HG03066 (cell line): ENCODE results near the gene RNF167.
A peak's percentile ranks its signal among the peaks of the same experiment; 100 is the strongest.
"Not testable (repeated sequence)": the region's sequence is repeated elsewhere in the genome, so short reads cannot be mapped to it uniquely, and the experiment has no call there.

Source experiments
- ATAC-seq: cut with Tn5 transposase; IDR thresholded peaks from one replicate; pipeline ENCODE4 v1.9.1; 2021; ENCODE audit warnings: low read depth; ENCODE audit not compliant: unreplicated experiment

The RNF167 gene

DNA sequence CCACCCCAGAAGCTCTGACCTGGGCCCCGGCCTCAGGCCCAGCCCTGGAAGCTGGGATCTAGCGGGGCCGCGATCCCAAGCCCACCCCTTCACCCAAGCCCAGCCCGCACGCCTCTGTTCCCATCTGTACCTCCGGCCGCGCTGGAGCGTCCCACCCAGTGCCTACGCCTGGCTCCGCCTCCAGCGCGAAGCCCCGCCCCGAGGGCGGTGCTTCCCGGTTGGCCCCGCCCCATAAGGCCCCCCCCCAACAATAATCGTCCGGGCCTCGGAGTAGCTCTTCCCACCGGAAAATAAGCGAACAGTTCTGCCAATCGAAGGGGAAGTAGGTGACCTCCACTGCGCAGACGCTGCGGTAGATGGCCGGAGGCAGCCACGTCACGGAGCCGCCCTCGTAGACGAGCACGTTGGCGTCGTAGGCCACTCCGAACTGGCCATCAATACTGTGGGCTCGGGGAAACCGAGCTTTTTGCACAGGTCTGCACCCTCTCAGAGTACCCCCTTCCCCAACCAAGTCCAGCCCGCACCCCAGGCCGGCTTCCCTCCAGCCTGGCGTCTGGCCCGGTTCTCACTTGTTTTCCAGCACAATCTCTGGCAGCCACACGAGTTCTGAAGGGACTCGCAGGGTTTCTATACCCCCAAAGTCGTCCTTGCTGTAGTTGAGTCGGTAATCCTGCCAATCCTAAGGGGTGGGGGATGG is 38.3 kb upstream of the RNF167 start:
- ATAC-seq, result no peak

DNA sequence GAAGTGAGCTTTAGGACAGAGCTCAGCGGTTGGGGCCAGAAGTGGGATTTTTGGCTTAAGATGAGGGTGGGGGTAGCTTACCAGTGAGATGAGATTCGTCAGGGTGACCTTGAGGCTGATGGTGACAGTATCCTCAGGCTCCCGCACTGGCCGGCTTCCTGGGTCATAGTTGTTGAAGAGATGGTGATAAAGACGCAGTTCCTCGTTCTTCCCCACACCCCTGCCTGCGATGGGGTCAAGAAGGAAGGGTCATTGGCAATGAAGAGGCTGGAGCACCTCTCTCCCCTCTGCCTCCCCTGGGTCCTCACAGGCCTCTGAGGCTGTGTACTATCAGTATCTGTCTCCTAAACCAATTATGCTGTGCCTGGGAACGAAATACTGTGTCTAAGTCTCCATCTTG is 37.5 kb upstream of the RNF167 start:
- no peak for ATAC-seq

DNA sequence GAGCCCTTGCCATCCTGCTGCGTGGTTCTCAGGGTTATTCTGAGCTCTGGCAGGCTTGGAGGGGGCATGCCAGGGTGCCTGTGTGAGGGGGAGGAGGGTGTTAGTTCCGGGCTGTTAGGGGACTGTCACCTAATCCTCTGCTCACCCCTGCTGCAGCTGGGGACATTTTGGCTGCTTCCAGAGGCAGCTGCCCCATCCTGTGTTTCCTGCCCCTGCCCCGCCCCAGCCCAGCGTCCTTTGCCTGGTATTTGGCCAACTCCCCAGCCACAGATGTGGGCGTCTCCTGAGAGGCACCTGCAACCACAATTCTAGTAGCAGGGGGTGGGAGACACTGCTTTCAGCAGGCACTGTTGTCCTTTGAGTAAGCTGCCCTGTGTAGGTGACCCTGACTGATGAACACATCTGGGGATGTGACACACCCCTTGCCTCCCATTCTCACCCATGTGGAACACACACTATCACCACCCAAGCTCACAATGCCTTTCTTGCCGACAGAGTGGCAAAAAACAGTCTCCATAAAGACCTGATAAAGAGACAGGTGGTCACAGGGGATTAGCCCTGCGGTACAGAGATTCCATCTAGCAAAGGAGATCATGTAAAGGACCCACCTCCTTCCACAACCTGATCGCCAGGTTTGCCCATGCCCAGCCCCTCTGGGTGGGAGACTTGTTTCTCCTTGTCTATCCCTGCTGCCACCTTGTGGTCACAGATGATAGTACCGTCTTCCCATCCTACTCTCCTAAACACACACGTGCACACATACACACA is 36.8 kb upstream of the RNF167 start, which contains the start of gene CHRNE:
Gene CHRNE, minus strand, starts transcription at position 48 of the 768 bp plus-strand sequence. Its CDS starts 35 bp downstream, at position 13.
- ATAC-seq, result no peak

DNA sequence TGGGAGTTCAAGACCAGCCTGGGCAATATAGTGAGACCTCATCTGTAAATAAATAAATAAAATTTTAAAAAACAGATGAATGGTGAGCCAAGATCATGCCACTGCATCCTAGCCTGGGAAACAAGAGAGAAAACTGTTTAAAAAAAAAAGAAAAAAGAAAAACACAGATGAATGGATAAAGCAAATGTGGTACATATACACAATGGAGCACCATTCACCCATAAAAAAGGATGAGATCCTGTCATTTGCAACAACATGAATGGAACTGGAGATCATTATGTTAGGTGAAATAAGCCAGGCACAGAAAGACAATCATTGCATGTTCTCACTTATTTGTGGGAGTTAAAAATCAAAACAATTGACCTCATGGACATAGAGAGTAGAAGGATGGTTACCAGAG is 33.4 kb upstream of the RNF167 start:
- not testable (repeated sequence) for ATAC-seq

DNA sequence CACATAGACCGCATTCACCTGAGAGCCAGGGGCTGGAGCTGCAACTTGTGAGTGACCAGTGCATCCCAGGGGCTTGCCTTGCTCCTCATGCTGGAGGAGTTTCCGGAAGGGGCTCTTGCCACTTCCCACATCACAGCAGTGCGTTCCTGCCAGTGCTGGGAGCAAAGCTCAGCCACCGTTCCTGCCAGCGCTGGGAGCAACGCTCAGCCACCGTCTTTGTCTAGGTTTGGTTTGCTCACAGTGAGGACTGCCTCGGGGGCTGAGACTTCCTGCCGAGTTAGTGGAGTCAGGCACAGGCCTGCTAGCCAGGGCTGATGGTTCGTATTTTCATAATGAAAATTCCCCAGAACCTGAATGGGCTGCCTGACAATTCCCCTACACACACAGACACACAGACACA is 31.8 kb upstream of the RNF167 start:
- no peak for ATAC-seq

DNA sequence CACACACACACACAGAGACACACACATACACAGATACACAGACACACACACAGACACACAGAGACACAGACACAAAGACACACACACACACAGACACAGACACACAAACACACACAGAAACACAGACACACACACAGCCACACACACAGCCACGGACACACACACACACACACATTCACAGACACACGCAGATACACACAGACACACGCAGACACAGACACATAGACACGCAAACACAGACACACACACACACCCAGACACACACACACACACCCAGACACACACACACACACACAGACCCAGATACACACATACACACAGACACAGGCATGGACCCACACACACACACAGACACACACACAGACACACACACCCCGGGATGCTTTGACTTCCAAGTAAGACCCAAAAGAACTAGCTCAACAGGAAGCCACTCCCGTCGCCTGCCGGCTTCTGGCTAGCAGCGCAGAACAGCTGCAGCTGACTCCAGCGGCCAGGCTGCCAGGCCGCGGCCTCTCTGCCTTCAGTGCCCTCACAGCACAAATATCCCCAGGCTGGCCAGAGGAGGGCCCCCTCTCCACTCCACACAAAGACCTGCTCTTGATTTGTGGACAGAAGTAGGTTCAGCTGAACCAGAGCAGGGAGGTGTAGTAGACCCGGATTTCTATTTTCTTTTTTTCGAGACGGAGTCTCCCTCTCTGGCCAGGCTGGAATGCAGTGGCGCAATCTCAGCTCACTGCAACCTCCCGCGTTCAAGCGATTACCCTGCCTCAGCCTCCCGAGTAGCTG is 31.2 kb upstream of the RNF167 start:
- ATAC-seq, result no peak

DNA sequence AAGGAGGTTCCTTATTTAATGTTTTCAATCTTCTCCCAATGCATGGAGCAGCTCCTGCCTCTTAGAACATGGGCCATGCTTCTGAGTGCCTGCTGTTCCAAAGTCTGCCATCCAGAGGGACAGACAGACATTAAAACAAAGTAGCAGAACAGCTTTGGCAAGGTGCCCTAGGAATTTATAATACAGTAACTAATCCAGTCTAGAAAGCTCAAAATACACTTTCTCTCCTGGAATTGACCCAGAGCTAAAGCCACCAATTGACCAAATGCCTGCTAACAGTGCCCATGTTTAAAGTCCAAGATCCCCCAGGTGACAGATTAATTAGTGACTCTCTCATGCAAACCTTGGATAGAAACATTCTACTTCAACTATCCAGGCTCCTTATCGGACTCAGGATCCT is 26.1 kb upstream of the RNF167 start:
- no peak for ATAC-seq

DNA sequence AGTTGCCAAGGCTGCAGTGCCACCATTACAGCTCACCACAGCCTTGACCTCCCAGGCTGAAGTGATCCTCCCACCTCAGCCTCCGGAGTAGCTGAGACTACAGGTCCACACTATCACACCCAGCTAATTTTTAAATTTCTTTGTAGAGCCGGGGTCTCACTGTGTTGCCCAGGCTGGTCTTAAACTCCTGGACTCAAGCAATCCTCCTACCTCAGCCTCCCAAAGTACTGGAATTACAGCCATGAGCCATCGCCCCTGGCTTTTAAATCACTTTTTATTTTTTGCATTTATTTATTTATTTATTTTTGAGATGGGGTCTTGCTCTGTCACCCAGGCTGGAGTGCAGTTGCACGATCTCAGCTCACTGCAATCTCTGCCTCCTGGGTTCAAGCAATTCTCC is 25.5 kb upstream of the RNF167 start:
- ATAC-seq, result not testable (repeated sequence)

DNA sequence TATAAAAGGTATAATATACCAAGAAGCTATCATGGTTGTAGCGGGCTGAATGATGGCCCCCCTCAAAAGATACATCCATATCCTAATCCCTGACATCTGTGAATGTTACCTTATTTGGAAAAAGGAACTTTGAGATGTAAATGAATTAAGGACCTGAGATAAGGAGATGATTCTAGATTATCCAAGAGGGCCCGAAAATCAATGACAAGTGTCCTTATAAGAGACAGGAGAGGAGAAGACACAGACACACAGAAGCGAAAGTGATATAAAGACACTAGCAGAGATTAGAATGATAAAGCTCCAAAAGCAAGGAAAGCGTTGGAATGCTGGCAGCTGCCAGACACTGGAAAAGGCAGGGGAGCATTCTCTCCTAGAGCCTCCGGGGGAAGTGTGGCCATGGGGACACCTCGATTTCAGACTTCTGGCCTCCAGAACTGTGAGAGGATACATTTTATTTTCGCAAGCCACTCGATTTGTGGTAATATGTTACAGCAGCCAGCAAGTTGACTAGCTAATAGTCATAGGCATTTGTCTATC is 20.5 kb upstream of the RNF167 start:
- no peak for ATAC-seq

DNA sequence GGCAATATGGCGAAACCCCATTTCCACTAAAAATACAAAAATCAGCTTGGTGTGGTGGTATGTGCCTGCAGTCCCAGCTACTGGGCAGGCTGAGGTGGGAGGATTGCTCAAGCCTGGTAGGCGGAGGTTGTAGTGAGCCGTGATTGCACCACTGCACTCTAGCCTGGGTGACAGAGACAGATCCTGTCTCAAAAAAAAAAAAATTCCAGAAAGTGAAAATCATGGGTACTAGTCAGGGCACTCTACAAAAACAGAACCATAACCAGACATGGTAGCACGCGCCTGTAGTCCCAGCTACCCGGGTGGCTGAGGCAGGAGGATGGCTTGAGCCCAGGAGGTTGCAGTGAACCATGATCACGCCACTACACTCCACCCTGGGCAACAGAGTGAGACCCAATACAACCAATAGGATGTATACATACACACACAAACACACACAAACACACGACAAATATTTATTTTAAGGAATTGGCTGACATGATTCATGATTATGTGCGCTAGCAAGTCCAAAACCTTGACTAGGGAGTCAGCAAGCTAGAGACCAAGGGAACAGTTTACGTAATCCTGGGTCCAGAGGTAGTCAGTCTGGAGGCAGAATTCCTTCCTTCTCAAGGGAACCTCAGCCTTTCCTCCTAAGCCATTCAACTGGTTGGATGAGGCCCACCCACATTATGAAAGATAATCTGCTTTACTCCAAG is 19.6 kb upstream of the RNF167 start:
- no peak for ATAC-seq

DNA sequence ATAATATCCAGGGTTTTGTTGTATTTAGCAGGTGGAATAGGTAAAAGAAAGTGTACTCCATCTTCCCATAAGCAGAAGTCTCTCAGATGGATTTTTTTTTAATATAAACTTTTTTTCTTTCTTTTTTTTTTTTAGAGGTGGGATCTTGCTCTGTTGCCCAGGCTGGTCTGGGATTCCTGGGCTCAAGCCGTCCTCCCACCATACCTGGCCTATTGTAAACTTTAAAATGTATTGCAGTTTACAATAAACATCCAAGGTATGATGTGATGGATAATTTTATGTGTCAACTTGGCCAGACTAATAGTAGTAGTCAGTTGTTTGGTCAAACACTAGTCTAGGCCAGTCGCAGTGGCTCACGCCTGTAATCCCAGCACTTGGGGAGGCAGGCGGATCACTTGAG is 18.7 kb upstream of the RNF167 start:
- ATAC-seq, result no peak

DNA sequence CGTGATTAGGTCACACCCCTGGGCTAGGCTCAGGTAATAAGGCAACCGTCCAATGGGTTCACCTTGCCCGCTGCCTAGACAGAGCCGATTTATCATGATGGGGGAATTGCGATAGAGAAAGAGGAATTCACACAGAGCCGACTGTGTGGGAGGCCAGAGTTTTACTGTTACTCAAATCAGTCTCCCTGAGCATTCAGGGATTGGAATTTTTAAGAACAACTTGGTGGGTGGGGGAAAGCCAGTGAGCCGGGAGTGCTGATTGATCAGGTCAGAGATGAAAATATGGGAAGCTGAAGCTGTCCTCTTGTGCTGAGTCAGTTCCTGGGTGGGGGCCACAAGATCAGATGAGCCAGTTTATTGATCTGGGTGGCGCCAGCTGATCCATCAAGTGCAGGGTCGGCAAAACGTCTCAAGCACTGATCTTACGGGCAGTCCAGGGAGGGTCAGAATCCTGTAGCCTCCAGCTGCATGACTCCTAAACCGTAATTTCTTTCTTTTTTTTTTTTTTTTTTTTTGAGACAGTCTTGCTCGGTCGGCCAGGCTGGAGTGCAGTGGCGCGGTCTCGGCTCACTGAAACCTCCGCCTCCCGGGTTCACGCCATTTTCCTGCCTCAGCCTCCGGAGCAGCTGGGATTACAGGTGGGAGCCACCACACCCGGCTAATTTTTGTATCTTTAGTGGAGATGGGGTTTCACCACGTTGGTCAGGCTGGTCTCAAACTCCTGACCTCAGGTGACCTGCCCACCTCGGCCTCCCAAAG is 13.3 kb upstream of the RNF167 start:
- not testable (repeated sequence) for ATAC-seq

DNA sequence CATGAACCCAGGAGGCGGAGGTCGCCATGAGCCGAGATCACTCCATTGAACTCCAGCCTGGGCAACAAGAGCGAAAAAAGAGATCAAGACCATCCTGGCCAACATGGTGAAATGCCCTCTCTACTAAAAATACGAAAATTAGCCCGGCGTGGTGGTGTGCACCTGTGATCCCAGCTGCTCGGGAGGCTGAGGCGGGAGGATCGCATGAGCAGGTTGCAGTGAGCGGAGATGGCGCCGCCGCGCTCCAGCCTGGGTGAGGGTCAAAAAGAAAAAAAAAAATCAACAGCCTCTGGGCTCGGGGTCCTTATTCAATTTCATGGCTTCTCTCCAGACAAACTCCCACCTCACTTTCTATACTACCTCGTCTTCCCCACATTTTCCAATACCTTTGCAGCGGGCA is 11.2 kb upstream of the RNF167 start:
- no peak for ATAC-seq

DNA sequence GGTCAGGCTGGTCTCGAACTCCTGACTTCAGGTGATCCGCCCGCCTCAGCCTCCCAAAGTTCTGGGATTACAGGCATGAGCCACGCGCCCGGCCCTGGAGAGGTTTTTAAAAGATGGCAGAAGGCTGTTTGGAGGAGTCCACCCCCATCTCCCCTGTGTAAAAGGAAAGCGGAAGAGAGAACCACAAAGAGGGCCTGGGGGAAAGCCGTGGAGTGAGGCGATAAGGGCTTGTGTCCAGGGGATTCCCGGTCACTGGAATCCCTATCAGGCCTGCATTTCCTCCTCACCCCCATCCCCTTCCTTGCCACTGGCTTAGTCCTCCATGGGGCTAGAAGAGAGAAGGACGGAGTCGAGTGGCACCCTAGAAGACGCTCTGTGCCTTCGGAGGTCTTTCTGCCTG is 8.1 kb upstream of the RNF167 start, which contains the start of gene GP1BA:
Gene GP1BA, plus strand, starts transcription at position 315 of the 400 bp plus-strand sequence. CDS start 328 bp downstream, outside the sequence.
- no peak for ATAC-seq

DNA sequence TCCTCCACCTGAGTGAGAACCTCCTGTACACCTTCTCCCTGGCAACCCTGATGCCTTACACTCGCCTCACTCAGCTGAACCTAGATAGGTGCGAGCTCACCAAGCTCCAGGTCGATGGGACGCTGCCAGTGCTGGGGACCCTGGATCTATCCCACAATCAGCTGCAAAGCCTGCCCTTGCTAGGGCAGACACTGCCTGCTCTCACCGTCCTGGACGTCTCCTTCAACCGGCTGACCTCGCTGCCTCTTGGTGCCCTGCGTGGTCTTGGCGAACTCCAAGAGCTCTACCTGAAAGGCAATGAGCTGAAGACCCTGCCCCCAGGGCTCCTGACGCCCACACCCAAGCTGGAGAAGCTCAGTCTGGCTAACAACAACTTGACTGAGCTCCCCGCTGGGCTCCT is 7.3 kb upstream of the RNF167 start:
- ATAC-seq, result no peak

DNA sequence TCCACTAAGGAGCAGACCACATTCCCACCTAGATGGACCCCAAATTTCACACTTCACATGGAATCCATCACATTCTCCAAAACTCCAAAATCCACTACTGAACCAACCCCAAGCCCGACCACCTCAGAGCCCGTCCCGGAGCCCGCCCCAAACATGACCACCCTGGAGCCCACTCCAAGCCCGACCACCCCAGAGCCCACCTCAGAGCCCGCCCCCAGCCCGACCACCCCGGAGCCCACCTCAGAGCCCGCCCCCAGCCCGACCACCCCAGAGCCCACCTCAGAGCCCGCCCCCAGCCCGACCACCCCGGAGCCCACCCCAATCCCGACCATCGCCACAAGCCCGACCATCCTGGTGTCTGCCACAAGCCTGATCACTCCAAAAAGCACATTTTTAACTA is 6.4 kb upstream of the RNF167 start:
- ATAC-seq, result no peak

DNA sequence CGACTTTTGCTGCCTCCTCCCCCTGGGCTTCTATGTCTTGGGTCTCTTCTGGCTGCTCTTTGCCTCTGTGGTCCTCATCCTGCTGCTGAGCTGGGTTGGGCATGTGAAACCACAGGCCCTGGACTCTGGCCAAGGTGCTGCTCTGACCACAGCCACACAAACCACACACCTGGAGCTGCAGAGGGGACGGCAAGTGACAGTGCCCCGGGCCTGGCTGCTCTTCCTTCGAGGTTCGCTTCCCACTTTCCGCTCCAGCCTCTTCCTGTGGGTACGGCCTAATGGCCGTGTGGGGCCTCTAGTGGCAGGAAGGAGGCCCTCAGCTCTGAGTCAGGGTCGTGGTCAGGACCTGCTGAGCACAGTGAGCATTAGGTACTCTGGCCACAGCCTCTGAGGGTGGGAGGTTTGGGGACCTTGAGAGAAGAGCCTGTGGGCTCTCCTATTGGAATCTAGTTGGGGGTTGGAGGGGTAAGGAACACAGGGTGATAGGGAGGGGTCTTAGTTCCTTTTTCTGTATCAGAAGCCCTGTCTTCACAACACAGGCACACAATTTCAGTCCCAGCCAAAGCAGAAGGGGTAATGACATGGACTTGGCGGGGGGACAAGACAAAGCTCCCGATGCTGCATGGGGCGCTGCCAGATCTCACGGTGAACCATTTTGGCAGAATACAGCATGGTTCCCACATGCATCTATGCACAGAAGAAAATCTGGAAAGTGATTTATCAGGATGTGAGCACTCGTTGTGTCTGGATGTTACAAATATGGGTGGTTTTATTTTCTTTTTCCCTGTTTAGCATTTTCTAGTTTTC is 5.7 kb upstream of the RNF167 start:
- ATAC-seq, result peak; percentile 56

DNA sequence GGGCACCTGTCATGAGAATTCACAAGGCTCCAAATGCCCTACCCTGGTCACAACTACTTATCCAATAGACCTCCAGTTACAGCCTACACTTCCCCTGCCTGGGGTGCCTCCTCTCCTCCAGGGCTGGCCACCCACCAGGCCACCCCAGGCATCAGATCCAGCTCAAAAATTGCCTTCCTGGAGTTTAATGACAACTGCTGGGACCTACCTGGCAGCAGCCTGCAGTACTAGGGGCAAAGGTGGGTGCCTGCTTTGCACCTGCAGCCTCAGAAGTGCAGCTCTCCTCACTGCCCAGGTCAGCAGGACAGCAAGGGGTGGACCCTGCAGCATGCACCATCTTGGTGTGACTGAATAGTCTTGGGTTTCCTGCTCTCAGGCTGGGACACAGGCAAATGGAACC is 4.4 kb upstream of the RNF167 start:
- ATAC-seq, result no peak

DNA sequence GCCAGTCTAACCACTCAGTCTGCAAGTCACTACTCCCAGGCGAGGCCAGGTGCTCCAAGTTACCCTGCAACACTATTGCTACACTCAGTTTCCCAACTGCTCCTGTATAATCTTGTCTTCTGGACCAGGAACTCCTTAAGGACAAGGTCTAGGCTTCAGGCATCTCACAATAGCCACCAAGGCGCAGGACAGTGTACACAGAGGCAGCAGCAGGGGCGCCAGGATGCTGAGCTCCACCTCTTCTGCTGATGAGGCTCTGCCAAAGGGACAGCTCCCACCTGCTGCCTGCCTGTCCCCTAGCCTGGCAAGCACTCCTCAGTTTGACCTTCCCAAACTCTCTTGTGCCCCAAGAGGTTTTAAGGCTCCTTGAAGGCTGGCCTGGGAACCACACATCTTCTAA is 3.6 kb upstream of the RNF167 start:
- ATAC-seq, result no peak
